Thyroid gland (tissue), 4 donors: ENCODE measurements around the gene PRM1.

Experiments used
- CTCF ChIP-seq, 6 experiments: fragments of 200-600 bp in 3 of 6; fragments of 450-650 bp in 3 of 6; sonication (generic) in 3 of 6; IDR thresholded peaks; one replicate each; pipeline ENCODE4 v1.5.1; 2016 to 2019; ENCODE audit warnings: antibody characterized with exemption in 6 of 6, mild to moderate bottlenecking in 2 of 6, inconsistent platforms in 1 of 6, moderate library complexity in 1 of 6
- POLR2A ChIP-seq, 2 donors: fragments of 450-650 bp; IDR thresholded peaks; one replicate each; pipeline ENCODE4 v1.6.1; 2017; ENCODE audit warnings: antibody characterized with exemption in 2 of 2, mild to moderate bottlenecking in 2 of 2, moderate library complexity in 1 of 2

DNA sequence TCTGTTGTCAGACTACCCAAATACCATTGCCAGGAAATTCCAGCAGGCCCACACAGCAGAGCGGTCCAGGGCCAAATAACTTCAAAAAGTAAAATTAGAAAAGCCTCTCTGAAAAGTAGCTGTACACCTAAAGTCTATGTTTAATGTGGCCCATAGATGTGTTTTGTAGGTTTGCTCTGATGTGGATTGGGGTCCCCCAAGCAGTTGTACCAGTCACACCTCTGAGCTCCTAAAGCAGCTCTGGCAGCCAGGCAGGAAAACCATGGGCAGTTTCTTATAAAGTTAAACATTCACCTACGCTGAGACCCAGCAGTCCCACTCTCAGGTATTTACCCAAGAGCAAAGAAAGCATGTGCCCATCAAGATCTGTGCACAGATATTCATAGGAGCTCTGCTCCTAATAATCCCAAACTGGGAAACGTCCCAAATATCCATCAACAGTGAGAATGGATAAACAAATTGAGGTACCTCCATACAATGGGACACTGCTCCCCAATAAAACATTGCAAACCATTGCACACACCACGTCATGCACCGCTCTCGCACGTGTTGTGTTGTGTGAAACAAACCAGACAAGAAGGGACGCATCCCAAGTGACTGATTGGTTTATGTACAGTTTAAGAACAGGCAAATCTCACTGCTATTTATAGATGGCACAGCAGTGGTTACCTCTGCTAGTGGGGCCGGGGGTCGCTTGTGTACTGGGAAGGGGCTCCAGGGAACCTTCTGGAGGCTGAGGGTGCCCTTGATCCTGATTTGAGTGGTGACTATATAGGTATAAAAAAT, 15.8 kb upstream of the PRM1 start:
- TF ChIP-seq CTCF (IDR thresholded peaks at IDR 0.05) (no peak), POLR2A (IDR thresholded peaks at IDR 0.05) (no peak)
